ENCODE measurements around the gene OR2M5.

OR2M5 gene, protein sequence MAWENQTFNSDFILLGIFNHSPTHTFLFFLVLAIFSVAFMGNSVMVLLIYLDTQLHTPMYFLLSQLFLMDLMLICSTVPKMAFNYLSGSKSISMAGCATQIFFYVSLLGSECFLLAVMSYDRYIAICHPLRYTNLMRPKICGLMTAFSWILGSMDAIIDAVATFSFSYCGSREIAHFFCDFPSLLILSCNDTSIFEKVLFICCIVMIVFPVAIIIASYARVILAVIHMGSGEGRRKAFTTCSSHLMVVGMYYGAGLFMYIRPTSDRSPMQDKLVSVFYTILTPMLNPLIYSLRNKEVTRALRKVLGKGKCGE

DNA sequence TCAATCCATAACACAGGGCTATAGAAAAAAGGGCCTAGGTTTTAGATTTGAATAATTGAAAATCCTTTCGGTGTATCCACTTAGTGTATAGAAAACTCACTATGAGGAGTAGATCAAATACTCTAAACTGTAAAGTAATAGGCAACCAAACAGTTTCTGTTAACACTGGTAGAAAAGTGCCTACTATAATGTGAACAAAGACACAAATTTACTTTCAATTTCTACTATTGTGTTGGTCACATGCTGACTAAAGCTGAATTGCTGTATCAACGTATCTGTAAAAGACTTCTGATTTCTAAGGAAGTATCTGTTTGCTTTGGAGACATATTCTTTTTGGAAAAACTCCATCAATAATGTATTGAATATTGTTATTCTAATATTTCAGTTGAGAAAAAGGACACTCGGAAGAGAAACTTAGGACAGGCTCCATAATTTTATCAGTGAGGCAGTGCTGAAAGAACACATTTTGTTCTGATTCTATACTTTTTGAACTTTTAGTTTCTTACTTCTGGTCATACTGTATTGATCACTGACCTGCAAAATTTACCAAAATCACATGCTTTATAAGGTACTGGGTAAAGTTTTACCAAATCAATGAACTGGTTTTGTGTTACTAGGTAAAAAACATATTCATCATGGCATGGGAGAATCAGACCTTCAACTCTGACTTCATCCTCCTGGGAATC, at the start of gene OR2M5:
TSS of gene OR2M5 (plus strand) at position 636 of the 686 bp plus-strand sequence. CDS start at position 636, 0 bp downstream.
- DNase-seq = no peak

- DNase-seq = no peak
Measured at GRCh38 chr1:248098529-248098928, 46.4 kb upstream of the OR2M5 start.

- peak; percentile 8 for DNase-seq
Measured at GRCh38 chr1:248102847-248103246, 42.1 kb upstream of the OR2M5 start.

DNA sequence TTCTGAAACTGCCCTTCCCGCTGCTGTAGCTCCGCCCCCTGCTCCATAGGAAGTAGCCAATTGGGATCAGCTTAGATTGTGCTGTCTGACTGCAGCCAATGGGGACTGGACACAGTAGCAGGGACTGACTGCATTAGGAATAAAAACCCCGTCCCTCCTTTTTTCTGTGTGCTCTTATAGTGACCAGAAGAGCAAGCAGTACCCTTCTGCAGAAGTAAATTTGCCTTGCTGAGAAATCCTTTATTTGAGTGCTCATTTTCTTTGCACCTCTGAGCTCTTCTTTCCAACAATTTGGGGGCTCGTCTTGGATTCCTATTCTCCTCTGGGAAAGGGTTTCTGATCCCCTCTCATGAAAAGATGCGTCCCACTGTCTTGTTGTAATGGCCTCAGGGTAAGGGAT, 33.8 kb upstream of the OR2M5 start:
- no peak for DNase-seq

GRCh38 chr1:248114890-248115289, 30.1 kb upstream of the OR2M5 start:
- DNase-seq = peak; percentile 23

GRCh38 chr1:248127653-248128052, 17.3 kb upstream of the OR2M5 start:
- DNase-seq = no peak

GRCh38 chr1:248136811-248137210, 8.1 kb upstream of the OR2M5 start:
- no peak for DNase-seq

DNA sequence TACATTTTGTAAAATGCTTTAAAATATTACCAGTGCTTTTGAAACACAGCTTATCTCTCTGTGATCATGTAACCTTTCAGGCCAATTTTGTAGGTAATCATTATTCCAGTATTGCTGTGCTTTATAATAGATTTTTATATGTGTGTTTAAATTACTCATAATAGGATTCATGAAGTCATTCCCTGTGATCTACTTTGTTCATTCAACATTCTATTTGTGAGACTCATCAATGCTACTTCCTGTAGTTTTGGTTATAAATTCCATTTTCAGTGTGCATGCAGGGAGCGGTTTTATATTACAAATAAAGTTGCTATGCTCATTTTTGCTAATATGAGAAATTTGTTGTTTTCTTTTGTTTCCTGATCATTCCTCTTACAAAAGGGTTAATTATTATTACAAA, 4.1 kb upstream of the OR2M5 start:
- DNase-seq = no peak

- DNase-seq = no peak
Measured at GRCh38 chr1:248143311-248143710, 1.6 kb upstream of the OR2M5 start.

DNA sequence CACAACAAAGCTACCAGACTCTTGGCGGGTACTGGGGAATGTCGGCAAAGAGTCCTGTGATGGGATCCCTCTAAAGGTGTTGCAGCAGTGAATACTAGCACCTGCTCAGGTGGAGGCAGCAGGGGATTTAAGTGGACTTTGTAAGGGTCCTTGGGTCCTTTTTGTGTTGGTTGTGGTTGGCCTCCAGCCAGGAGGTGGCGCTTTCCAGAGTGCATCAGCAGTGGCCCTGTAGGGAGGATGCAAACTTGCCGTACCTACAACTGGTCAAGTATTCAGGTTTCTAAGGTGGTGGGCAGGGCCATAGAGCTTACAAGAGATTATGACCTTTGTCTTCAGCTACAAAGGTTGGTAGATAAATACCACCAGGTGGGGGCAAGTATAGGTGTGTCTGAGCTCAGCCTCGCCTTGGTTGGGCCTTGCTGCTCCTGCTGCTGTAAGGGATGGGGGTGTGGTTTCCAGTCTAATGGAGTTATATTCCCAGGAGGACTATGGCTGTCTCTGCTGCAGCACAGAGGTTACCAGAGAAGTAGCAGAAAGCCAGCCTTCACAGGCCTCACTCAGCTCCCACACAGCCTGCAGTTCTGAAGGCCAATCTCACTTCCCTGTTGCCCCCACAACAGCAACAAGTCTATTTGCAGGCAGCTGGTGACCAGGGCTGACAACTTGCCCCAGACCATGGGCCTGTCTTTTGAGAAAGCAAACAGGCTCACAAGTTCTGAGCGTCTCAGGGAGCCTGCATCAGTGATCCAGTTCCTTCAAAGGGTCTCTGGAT, 7.3 kb downstream of the OR2M5 start:
- no peak for DNase-seq

- peak; percentile 2 for DNase-seq
Measured at GRCh38 chr1:248155927-248156326, 11.0 kb downstream of the OR2M5 start.

GRCh38 chr1:248158758-248159157, 13.8 kb downstream of the OR2M5 start:
- DNase-seq = no peak

DNA sequence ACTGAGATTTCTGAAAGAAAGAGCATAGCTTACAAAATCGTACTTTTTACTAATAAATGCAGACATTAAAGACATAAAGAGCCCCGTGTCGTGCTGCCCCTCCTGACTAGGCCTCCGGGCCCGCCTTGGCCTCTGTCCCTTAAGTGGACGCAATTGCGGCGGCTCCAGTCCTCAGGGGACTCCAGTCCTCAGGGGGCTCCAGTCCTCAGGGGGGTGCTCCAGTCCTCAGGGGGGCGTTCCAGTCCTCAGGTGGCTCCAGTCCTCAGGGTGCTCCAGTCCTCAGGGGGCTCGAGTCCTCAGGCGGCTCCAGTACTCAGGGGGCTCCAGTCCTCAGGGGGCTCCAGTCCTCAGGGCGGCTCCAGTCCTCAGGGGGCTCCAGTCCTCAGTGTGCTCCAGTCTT, 19.1 kb downstream of the OR2M5 start:
- no peak for DNase-seq

DNA sequence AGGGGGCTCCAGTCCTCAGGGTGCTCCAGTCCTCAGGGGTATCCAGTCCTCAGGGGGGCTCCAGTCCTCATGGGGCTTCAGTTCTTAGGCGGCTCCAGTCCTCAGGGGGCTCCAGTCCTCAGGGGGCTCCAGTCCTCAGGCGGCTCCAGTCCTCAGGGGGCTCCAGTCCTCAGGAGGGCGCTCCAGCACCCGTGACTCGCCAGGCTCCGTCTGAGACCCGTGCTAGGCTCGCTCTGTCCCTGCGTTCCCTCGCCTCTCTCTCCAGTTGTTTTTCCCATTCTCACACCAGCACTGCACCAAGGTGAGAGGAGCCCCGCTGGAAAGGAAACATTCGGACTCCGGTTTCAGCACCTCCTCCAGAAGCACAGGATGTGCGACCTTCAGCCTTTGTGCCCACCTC, 20.2 kb downstream of the OR2M5 start:
- no peak for DNase-seq

DNA sequence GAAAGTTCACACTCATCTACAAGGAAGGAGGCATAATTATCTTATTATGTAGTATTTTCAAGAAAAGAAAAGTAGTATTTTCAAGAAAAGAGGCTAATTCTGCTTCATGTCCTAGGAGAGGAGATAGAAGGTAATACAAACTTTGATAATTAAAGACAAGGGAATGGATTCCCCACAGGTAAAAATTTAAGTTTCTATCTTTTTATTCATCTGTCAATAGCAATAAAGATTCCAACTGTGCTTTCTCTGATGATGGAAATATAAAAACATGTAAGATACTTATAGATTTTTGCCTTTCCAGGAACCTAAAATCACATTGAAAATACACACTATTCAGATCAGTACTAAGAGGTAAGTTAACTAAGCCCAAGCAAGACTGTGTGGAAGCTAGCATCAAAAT, 29.6 kb downstream of the OR2M5 start, which contains the start of gene OR2M2:
TSS of gene OR2M2 (plus strand) at position 301 of the 400 bp plus-strand sequence. CDS start 5,165 bp downstream, outside the sequence.
- DNase-seq = no peak

DNA sequence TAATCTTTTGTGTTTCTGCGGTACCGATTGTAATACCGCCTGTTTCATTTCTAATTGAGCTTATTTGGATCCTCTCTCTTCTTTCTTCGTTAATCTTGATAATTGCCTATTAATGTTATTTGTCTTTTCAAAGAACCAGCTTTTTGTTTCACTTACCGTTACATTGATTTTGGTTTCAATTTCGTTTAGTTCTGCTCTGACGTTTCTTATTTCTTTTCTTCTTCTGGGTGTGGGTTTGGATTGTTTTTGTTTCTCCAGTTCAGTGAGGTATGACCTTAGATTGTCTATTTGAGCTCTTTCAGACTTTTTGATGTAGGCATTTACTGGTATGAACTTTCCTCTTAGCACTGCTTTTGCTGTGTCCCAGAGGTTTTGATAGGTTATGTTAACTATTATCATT, 39.0 kb downstream of the OR2M5 start:
- no peak for DNase-seq

DNA sequence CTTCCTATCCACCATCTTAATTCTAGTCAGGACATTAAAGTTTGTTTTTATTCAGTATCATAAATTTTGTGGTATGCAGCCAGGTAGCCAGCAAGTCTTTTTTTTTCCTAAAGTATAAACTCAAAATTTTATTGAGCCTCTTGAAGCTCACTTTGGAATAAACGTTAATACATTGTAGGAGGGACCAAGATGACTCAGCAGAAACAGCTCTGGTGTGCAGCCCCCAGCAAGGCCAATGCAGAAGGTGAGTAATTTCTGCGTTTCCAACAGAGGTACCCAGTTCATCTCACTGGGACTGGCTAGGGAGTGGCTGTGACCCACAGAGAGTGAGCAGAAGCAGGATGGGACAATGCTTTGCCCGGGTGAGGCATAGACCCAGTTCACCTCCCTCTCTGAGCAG, 42.4 kb downstream of the OR2M5 start:
- no peak for DNase-seq

DNA sequence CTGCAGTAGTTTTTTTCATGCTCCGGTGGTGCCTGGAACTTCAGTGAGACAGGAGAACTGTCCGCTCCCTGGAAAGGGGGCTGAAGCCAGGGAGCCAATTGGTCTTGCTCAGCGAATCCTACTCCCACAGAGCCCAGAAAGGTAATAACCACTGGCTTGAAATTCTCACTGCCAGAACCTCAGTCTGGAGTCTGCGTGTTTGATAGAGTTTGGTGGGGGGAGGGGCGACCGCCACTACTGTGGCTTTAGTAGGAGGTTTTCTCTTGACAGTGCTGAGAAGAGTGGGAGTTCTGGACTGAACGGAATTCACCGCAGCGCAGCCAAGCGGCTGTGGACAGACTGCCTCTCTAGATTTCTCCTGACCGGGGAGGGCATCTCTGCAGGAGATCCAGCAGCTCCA, 44.1 kb downstream of the OR2M5 start:
- DNase-seq = peak; percentile 7

DNA sequence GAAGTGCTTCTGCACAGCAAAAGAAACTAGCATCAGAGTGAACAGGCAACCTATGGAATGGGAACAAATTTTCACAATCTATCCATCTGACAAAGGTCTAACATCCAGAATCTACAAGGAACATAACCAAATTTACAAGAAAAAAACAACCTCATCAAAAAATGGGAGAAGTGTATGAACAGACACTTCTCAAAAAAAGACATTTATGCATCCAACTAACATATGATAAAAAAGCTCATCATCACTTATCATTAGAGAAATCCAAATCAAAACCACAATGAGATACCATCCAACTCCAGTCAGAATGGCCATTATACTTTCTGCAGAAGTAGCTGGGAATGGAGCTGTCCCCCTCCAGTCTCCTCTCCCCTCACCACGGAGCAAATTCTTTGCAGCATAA, 49.2 kb downstream of the OR2M5 start:
- no peak for DNase-seq
